ENCODE results near the gene LIN7A.
A peak's percentile ranks its signal among the peaks of the same experiment; 100 is the strongest.

The LIN7A gene

GRCh38 chr12:80861641-80862378, 75.9 kb downstream of the LIN7A start:
- DNase-seq (ENCODE audit: insufficient read length, low spot score) = no peak
- no peak for FAIRE-seq

GRCh38 chr12:80860928-80861327, 76.8 kb downstream of the LIN7A start:
- no peak for DNase-seq (ENCODE audit: insufficient read length, low spot score)
- no peak for FAIRE-seq

GRCh38 chr12:80860206-80860605, 77.5 kb downstream of the LIN7A start:
- FAIRE-seq = no peak
- DNase-seq (ENCODE audit: insufficient read length, low spot score) = no peak

GRCh38 chr12:80858356-80858755, 79.4 kb downstream of the LIN7A start:
- DNase-seq (ENCODE audit: insufficient read length, low spot score) = no peak
- no peak for FAIRE-seq

GRCh38 chr12:80857311-80857710, 80.4 kb downstream of the LIN7A start:
- FAIRE-seq (no peak), DNase-seq (ENCODE audit: insufficient read length, low spot score) (no peak)

GRCh38 chr12:80849337-80849736, 88.4 kb downstream of the LIN7A start:
- DNase-seq (ENCODE audit: insufficient read length, low spot score) (no peak), FAIRE-seq (no peak)

- FAIRE-seq = no peak
These were observed 88.9 kb downstream of the LIN7A start for GRCh38 chr12:80848858-80849257.

GRCh38 chr12:80847575-80847974, 90.2 kb downstream of the LIN7A start:
- DNase-seq (ENCODE audit: insufficient read length, low spot score) (no peak), FAIRE-seq (no peak)

More at GRCh38 chr12:80848858-80849257, 88.9 kb downstream of the LIN7A start:
- DNase-seq (ENCODE audit: insufficient read length, low spot score) = no peak

GRCh38 chr12:80846952-80847351, 90.8 kb downstream of the LIN7A start:
- no peak for DNase-seq (ENCODE audit: insufficient read length, low spot score)
- FAIRE-seq = no peak

- DNase-seq (ENCODE audit: insufficient read length, low spot score) = no peak
- no peak for FAIRE-seq
These were observed 92.1 kb downstream of the LIN7A start for GRCh38 chr12:80845639-80846038.

GRCh38 chr12:80843969-80844368, 93.8 kb downstream of the LIN7A start:
- FAIRE-seq (no peak), DNase-seq (ENCODE audit: insufficient read length, low spot score) (no peak)

- DNase-seq (ENCODE audit: insufficient read length, low spot score) = no peak
- no peak for FAIRE-seq
These were observed 99.0 kb downstream of the LIN7A start for GRCh38 chr12:80838708-80839107.

- FAIRE-seq (peak; percentile 23), DNase-seq (ENCODE audit: insufficient read length, low spot score) (no peak)
These were observed 99.6 kb downstream of the LIN7A start for GRCh38 chr12:80838024-80838658.

GRCh38 chr12:80837342-80837978, 100.3 kb downstream of the LIN7A start:
- DNase-seq (ENCODE audit: insufficient read length, low spot score) = peak; percentile 6
- no peak for FAIRE-seq

- FAIRE-seq = no peak
- DNase-seq (ENCODE audit: insufficient read length, low spot score) = no peak
These were observed 103.0 kb downstream of the LIN7A start for GRCh38 chr12:80834724-80835123.

- DNase-seq (ENCODE audit: insufficient read length, low spot score) (no peak), FAIRE-seq (no peak)
These were observed 107.1 kb downstream of the LIN7A start for GRCh38 chr12:80830533-80831088.

- no peak for FAIRE-seq
- no peak for DNase-seq (ENCODE audit: insufficient read length, low spot score)
These were observed 108.0 kb downstream of the LIN7A start for GRCh38 chr12:80829767-80830166.

- no peak for DNase-seq (ENCODE audit: insufficient read length, low spot score)
- no peak for FAIRE-seq
These were observed 112.2 kb downstream of the LIN7A start for GRCh38 chr12:80825506-80825905.

GRCh38 chr12:80823393-80823792, 114.3 kb downstream of the LIN7A start:
- DNase-seq (ENCODE audit: insufficient read length, low spot score) (no peak), FAIRE-seq (peak; percentile 38)

GRCh38 chr12:80821513-80822000, 116.2 kb downstream of the LIN7A start:
- FAIRE-seq (no peak), DNase-seq (ENCODE audit: insufficient read length, low spot score) (no peak)

GRCh38 chr12:80818878-80819277, 118.9 kb downstream of the LIN7A start:
- no peak for FAIRE-seq

More at GRCh38 chr12:80818878-80819277, 118.9 kb downstream of the LIN7A start:
- DNase-seq (ENCODE audit: insufficient read length, low spot score) = no peak
